ENCODE data around the gene STRBP.

- TF ChIP-seq CTCF (IDR thresholded peaks at IDR 0.05; ENCODE audit: low read length): no peak
- TF ChIP-seq EZH2phosphoT487 (IDR thresholded peaks at IDR 0.05; ENCODE audit: low read length): no peak
- no peak for TF ChIP-seq EZH2 (optimal IDR thresholded peaks at IDR 0.05; ENCODE audit: low read depth, low read length)
These were observed 135.7 kb downstream of the STRBP start for GRCh38 chr9:123132696-123133095.
